Vagina (tissue), 2 donors: ENCODE measurements around the gene AFF3. TPM values are rescaled to one million over a fixed set of nuclear protein-coding genes. Genes with fewer than 3 reads are reported as not detected.
"Not testable (repeated sequence)": the region's sequence is repeated elsewhere in the genome, so short reads cannot be mapped to it uniquely, and the experiment has no call there.

Source experiments
- DNase-seq, 2 donors: peaks; one replicate each; pipeline ENCODE4 v3.0.0-alpha.2; 2017; ENCODE audit errors: extremely low spot score in 2 of 2
- H3K27ac ChIP-seq: fragments of 200-600 bp; sonication (generic); one replicate; pipeline ENCODE4 v1.5.1; 2019
- H3K27me3 ChIP-seq: fragments of 200-600 bp; sonication (generic); one replicate; pipeline ENCODE4 v1.5.1; 2019
- H3K36me3 ChIP-seq, 2 donors: fragments of 200-600 bp; sonication (generic); one replicate each; pipeline ENCODE4 v1.5.1; 2017 to 2019
- H3K4me1 ChIP-seq: fragments of 200-600 bp; sonication (generic); one replicate; pipeline ENCODE4 v1.5.1; 2019
- H3K4me3 ChIP-seq, 2 donors: fragments of 200-600 bp; sonication (generic); 1 replicate in 1 of 2; 2 replicates in 1 of 2; pipeline ENCODE4 v1.5.1; 2016 to 2019
- H3K9me3 ChIP-seq: fragments of 200-600 bp; sonication (generic); one replicate; pipeline ENCODE4 v1.5.1; 2019
- POLR2A ChIP-seq, 2 donors: fragments of 450-650 bp; IDR thresholded peaks; one replicate each; pipeline ENCODE4 v1.6.1; 2017; ENCODE audit warnings: antibody characterized with exemption in 2 of 2, mild to moderate bottlenecking in 2 of 2, moderate library complexity in 2 of 2
- POLR2AphosphoS5 ChIP-seq, 2 donors: sonication (generic); formaldehyde crosslinking; IDR thresholded peaks; one replicate each; pipeline ENCODE4 v1.9.0; 2017; ENCODE audit warnings: antibody characterized with exemption in 2 of 2, mild to moderate bottlenecking in 2 of 2, low read depth in 1 of 2; ENCODE audit not compliant: insufficient read depth in 1 of 2
- intact Hi-C: fragments of 100-400 bp; cut with DNase I; formaldehyde crosslinking; loops from one replicate; pipeline ENCODE4 v1.15.1; 2023
- total RNA-seq: library from RNA; depleted of rRNA; stranded (reverse); fragments of >200 nt; gene quantifications from one replicate; pipeline ENCODE4 v1.2.3, GENCODE V29; 2016
- TF ChIP-seq, protein P1 (sequence below), 3 experiments: fragments of 450-650 bp in 2 of 3; fragments of 200-600 bp in 1 of 3; sonication (generic) in 1 of 3; IDR thresholded peaks; one replicate each; pipeline ENCODE4 v1.5.1; 2017 to 2019; ENCODE audit warnings: antibody characterized with exemption in 3 of 3, mild to moderate bottlenecking in 2 of 3, moderate library complexity in 2 of 3

The AFF3 gene
- total RNA-seq, 1 donor from 2014 or later, result 7.6 TPM

DNA sequence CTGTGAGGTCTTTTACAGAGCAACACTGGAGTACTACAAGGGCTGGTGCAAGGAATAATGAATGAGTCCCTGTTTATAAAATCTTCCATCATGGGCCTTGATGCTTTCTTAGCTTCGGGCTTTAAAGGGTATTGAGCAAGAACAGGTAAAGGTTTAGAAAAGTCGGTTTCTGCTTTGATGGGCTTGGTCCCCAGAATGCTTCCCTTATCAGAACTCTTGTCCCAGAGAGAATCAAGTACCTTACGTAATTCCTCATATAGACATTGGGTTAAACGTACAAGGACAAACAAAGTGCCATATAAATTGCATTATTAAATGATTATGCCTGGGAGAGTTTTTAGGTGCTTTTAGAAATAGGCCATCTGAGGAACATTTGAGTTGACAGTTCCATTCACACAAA is 628.0 kb downstream of the AFF3 start:
- no peak overlapping the region for H3K4me3 ChIP-seq
- TF ChIP-seq POLR2AphosphoS5 (IDR thresholded peaks at IDR 0.05; ENCODE audit: insufficient read depth in 1 of 2, low read depth in 1 of 2) (no peak), POLR2A (IDR thresholded peaks at IDR 0.05) (no peak)
- TF ChIP-seq, protein P1, sequence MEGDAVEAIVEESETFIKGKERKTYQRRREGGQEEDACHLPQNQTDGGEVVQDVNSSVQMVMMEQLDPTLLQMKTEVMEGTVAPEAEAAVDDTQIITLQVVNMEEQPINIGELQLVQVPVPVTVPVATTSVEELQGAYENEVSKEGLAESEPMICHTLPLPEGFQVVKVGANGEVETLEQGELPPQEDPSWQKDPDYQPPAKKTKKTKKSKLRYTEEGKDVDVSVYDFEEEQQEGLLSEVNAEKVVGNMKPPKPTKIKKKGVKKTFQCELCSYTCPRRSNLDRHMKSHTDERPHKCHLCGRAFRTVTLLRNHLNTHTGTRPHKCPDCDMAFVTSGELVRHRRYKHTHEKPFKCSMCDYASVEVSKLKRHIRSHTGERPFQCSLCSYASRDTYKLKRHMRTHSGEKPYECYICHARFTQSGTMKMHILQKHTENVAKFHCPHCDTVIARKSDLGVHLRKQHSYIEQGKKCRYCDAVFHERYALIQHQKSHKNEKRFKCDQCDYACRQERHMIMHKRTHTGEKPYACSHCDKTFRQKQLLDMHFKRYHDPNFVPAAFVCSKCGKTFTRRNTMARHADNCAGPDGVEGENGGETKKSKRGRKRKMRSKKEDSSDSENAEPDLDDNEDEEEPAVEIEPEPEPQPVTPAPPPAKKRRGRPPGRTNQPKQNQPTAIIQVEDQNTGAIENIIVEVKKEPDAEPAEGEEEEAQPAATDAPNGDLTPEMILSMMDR (IDR thresholded peaks at IDR 0.05), result no peak
- no peaks in the 10 kb centered on the region for H3K4me1 ChIP-seq
- H3K27ac ChIP-seq, result no peak overlapping the region
- no peak for DNase-seq
- H3K27me3 ChIP-seq, result no peaks in the 10 kb centered on the region
- no peaks in the 10 kb centered on the region for H3K36me3 ChIP-seq
- intact Hi-C loops, result no loop called here
- no peaks in the 10 kb centered on the region for H3K9me3 ChIP-seq

DNA sequence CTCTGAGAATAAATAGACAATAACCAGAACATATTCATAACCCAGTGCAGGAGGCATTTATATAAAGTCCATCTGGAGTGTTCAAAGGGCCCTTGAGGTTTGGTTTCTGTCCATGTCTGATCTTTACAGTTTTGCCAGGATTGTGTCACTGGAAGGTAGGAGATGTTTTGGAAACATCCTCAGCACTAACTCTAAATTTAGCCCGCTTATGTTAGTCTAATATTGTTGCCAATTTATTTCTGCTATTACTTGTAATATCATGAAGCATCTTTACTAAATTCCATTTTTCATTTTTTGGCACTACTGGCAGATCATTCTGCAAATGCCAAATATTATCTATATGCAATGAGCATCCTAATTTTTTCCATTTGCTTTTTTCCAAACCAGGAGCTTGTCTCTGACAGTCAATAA is 630.2 kb downstream of the AFF3 start:
- intact Hi-C loops, result no loop called here
- no peaks in the 10 kb centered on the region for H3K9me3 ChIP-seq
- no peak for DNase-seq
- no peaks in the 10 kb centered on the region for H3K4me1 ChIP-seq
- no peaks in the 10 kb centered on the region for H3K27me3 ChIP-seq
- no peak overlapping the region for H3K27ac ChIP-seq
- TF ChIP-seq POLR2A (IDR thresholded peaks at IDR 0.05), result no peak
- peak in 1 of 2 donors; percentile 20 for TF ChIP-seq POLR2AphosphoS5 (IDR thresholded peaks at IDR 0.05; ENCODE audit: insufficient read depth in 1 of 2, low read depth in 1 of 2)
- TF ChIP-seq, protein P1 (IDR thresholded peaks at IDR 0.05), result no peak
- H3K36me3 ChIP-seq, result no peaks in the 10 kb centered on the region
- H3K4me3 ChIP-seq, result no peak overlapping the region

DNA sequence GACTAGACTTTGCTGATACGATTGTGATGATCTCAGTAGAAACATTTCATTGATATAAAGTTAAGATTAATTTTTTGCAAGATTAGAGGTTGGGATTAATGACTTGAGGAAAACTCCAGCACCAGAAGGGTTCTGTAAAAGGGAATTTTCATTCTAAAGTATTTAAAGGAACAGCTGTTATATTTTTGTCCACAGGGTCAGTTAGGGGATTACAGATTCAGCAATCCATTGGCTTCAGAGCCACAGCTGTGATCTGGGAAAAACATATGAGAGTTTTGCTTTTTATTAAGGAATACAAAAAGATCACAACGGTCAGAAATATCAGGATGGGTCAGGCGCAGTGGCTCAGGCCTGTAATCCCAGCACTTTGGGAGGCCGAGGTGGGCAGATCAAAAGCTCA is 633.0 kb downstream of the AFF3 start:
- no peak for DNase-seq
- Histone ChIP-seq H3K27ac (no peak overlapping the region), H3K9me3 (no peaks in the 10 kb centered on the region), H3K4me3 (no peak overlapping the region), H3K4me1 (no peaks in the 10 kb centered on the region), H3K36me3 (no peaks in the 10 kb centered on the region), H3K27me3 (no peaks in the 10 kb centered on the region)
- no peak for TF ChIP-seq POLR2AphosphoS5 (IDR thresholded peaks at IDR 0.05; ENCODE audit: insufficient read depth in 1 of 2, low read depth in 1 of 2)
- no peak for TF ChIP-seq POLR2A (IDR thresholded peaks at IDR 0.05)
- intact Hi-C loops, result no loop called here

DNA sequence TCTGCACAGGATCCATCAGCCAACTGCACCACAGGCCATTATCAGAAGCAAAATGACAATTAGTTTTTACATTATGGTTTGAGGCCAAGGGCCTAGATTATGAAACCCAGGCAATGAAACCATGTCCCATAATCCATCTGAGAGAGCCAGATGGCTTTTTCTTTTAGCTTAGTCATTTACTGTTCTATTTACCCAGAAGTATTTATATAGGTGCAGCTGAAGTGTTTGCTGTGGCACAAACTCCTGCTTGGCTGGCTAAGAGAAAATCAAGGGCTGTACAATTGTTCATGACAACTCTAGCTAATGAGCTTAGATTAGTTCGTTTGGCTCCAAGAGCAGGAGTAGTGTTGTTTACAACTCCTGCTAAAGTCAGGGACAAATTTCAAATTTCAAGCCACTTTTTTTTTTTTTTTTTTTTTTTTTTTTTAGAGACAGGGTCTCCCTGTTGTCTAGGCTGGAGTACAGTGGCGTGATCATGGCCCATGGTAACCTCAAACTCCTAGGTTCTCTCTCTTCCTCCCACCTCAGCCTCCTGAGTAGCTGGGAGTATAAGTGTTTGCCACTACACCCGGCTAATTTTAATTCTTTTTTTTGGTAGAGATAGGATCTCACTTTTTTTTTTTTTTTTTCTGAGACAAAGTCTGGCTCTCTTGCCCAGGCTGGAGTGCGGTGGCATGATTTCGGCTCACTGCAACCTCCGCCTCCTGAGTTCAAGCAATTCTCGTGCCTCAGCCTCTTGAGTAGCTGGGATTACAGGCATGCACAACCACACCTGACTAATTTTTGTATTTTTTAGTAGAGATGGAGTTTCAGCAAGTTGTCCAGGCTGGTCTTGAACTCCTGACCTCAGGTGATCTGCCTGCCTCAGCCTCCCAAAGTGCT is 634.2 kb downstream of the AFF3 start:
- Histone ChIP-seq H3K4me1 (no peaks in the 10 kb centered on the region), H3K27ac (no peak overlapping the region), H3K9me3 (no peaks in the 10 kb centered on the region), H3K4me3 (no peak overlapping the region), H3K36me3 (no peaks in the 10 kb centered on the region), H3K27me3 (no peaks in the 10 kb centered on the region)
- no peak for DNase-seq
- intact Hi-C loops, result no loop called here
- TF ChIP-seq, protein P1 (IDR thresholded peaks at IDR 0.05), result no peak
- TF ChIP-seq POLR2A (IDR thresholded peaks at IDR 0.05), result no peak
- no peak for TF ChIP-seq POLR2AphosphoS5 (IDR thresholded peaks at IDR 0.05; ENCODE audit: insufficient read depth in 1 of 2, low read depth in 1 of 2)

DNA sequence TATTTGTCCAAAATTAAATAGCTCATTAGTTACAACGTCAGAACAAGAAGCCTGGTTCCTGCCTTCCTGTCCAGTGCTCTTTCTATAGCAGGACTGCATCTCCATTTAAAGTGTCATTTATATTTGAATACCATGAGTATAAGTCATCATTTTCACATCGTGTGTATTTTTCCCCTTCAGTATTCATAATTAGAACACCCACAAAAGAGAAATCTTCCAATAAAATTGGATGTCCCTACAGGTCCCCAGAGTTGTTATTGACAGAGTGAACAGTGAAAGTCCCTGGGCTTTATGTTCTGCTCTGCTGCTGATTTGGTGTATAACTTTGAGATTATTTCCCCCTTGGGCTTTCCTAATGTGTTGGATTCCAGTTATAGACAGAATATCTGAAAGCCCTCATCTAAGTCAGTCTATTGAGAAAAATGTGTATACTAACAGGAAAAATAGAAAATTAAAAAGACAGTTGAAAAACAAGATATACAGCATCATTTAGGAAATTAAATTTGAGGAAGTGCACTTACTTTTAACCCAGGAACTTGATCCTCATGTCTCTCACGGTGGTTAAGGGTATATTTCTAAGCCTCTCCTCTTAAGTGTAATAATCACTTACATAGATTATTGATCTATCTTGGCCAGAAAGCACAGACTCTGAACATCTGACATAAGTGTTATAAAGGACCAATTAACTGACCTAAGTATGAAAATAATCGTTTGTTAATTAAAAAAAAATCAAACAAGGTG is 637.4 kb downstream of the AFF3 start:
- DNase-seq, result no peak
- H3K36me3 ChIP-seq, result no peaks in the 10 kb centered on the region
- no peak overlapping the region for H3K4me3 ChIP-seq
- intact Hi-C loops, result no loop called here
- TF ChIP-seq POLR2A (IDR thresholded peaks at IDR 0.05), result no peak
- no peak for TF ChIP-seq POLR2AphosphoS5 (IDR thresholded peaks at IDR 0.05; ENCODE audit: insufficient read depth in 1 of 2, low read depth in 1 of 2)
- TF ChIP-seq, protein P1 (IDR thresholded peaks at IDR 0.05), result no peak
- H3K4me1 ChIP-seq, result no peaks in the 10 kb centered on the region
- H3K27ac ChIP-seq, result no peak overlapping the region
- H3K9me3 ChIP-seq, result no peaks in the 10 kb centered on the region
- no peaks in the 10 kb centered on the region for H3K27me3 ChIP-seq

DNA sequence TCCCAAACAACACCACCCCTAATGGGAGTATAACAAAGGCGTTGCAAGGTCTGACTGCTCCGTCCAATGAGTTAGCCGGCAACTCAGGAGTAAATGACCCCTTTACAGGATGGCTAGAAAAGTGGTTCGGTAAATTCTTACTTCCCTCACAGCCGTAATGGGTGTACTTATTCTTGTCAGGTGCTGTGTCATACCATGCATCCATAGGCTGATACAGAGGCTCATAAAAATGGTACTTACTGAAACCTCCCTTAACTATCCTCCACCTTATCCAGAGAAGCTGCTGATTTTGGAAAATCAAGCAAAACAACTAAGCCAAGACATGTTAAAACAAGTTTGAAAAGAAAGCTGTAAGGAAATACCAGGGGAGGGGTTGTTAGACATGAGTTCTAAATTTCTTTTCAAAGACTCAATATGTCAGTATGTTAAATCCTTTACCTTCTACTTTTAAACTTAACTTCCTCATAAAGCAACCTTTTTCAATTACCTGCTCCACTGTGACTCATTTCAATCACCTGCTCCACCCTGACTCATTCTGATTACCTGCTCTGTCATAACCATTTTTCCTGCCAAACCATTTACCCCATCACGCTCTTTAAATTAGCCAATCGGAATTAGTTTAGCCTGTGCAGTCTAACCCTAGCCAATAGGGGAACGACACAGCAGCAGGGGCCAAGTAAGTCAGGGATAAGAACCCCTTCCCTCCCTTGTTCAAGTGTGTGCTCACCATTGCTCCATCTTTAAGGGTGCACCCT is 638.6 kb downstream of the AFF3 start:
- H3K36me3 ChIP-seq, intact Hi-C loops, H3K4me1 ChIP-seq, H3K9me3 ChIP-seq, H3K27ac ChIP-seq, H3K4me3 ChIP-seq, H3K27me3 ChIP-seq, DNase-seq: not testable (repeated sequence)
